HG03045 (cell line): ENCODE data around the gene PADI3.
"Not testable (repeated sequence)": the region's sequence is repeated elsewhere in the genome, so short reads cannot be mapped to it uniquely, and the experiment has no call there.

Source experiments
- ATAC-seq: cut with Tn5 transposase; IDR thresholded peaks from one replicate; pipeline ENCODE4 v1.9.1; 2021; ENCODE audit warnings: mild to moderate bottlenecking, moderate library complexity; ENCODE audit not compliant: unreplicated experiment

Gene PADI3

GRCh38 chr1:17321857-17322390, 73.0 kb downstream of the PADI3 start:
- ATAC-seq: not testable (repeated sequence)

DNA sequence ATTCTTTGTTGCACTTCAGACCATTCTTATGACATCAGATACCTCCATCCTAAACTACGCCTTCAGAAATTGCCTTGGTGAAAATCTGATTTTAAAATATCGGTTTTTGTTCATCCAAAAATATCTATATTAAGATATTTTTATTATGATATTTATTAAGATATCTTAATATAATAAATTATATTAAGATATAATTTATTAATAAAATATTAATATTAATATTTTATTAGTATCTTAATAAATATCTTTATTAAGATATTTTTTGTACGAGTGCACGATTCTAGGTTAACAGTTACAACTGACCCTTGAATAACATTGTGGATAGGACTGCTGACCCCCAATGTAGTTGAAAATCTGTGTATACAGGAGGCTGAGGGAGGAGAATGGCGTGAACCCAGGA, 80.0 kb downstream of the PADI3 start:
- no peak for ATAC-seq

DNA sequence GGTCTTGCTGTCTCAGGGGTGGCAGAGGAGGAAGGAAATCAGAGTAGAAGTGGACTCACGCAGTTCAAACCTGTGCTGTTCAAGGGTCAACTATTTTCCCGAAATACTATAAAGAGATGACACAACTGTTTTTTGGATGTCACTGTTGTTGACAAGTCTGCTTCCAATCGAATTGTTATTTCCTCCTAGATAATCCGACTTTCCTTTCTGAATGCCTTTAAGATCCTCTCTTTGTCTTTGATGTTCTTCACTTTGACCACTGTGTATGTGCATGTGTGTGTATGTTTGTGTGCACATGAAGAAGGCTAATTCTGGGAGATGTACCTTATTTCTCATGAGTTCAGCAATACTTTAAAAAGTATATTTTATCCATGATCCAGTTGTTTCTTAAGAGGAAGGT, 80.7 kb downstream of the PADI3 start:
- ATAC-seq: no peak

DNA sequence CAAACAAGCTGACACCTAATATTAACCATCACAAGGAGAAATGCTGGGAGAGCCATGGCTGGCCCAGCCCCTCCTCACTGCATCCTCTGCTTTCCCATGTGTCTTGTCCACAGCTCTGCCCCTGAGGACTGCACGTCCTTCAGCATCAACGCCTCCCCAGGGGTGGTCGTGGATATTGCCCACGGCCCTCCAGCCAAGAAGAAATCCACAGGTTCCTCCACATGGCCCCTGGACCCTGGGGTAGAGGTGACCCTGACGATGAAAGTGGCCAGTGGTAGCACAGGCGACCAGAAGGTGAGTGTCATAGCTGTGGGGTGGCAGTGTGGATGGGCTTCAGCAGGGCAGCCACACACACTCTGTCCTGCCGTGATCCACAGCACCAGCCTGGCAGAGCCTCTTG, 82.0 kb downstream of the PADI3 start:
- ATAC-seq: no peak

DNA sequence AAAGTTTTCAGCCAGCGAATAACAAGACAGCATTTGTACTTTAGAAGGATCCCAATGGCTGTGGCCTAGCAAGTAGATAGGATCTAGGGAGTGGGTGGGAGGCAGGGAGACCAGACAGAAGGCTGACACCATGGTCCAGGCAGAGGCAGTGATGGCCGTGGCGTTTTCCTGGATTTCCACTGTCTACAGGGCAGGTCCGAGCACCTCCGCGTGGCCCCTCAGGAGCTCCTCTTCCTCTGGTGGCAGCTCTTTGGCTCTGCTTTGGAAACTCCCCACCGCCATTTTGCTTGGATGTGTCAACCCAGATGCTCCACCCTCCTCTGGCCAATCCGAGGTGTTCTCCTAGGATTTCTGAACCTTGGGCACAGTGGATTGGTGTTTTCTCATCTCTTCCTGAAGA, 84.2 kb downstream of the PADI3 start:
- ATAC-seq: no peak
